K562 (cell line): Measurements from ENCODE around the gene SFI1. TPM values are rescaled to one million over a fixed set of nuclear protein-coding genes. Genes with fewer than 3 reads are reported as not detected.

Experiments
- BDP1 ChIP-seq: IDR thresholded peaks from 3 replicates; pipeline ENCODE4 v1.6.1; 2011; ENCODE audit not compliant: insufficient read length, insufficient read depth
- FOXK2 ChIP-seq, 2 experiments: fragments of 450-650 bp; IDR thresholded peaks in 1 of 2; conservative IDR thresholded peaks in 1 of 2; 2 replicates each; pipeline ENCODE4 v1.6.1; 2016; ENCODE audit warnings: low read depth in 2 of 2, mild to moderate bottlenecking in 1 of 2
- HBP1 ChIP-seq: fragments of 450-650 bp; formaldehyde crosslinking; IDR thresholded peaks from 2 replicates; pipeline ENCODE4 v1.4.0; 2022; ENCODE audit warnings: missing genetic modification characterization
- HCFC1 ChIP-seq: IDR thresholded peaks from 2 replicates; pipeline ENCODE4 v1.6.1; 2012; ENCODE audit warnings: low read depth, low read length, improper control_type of control experiment
- HINFP ChIP-seq: fragments of 450-650 bp; conservative IDR thresholded peaks from 2 replicates; pipeline ENCODE4 v1.6.1; 2016; ENCODE audit warnings: missing genetic modification characterization, low read depth, mild to moderate bottlenecking, control low read depth, missing compliant biosample characterization
- HMG20A ChIP-seq: fragments of 450-650 bp; formaldehyde crosslinking; conservative IDR thresholded peaks from 2 replicates; pipeline ENCODE4 v1.4.0; 2020; ENCODE audit warnings: mild to moderate bottlenecking, mixed read lengths
- HNRNPH1 ChIP-seq: fragments of 200-400 bp; formaldehyde crosslinking; optimal IDR thresholded peaks from 2 replicates; pipeline ENCODE3; 2017; ENCODE audit warnings: low read depth, mild to moderate bottlenecking, low read length, moderate library complexity
- HOXB6 ChIP-seq: fragments of 250-450 bp; sonication (Bioruptor Pico); IDR thresholded peaks from 2 replicates; pipeline ENCODE4 v1.5.1; 2022; ENCODE audit warnings: mild to moderate bottlenecking, borderline replicate concordance
- HSF4 ChIP-seq: fragments of 250-450 bp; sonication (Bioruptor Pico); IDR thresholded peaks from 2 replicates; pipeline ENCODE4 v2.1.2; 2022; ENCODE audit warnings: mild to moderate bottlenecking, moderate library complexity, borderline replicate concordance
- NONO ChIP-seq, 2 experiments: fragments of 200-400 bp in 1 of 2; fragments of 450-650 bp in 1 of 2; formaldehyde crosslinking in 1 of 2; IDR thresholded peaks; 2 replicates each; pipeline ENCODE4 v1.6.1; 2017; ENCODE audit warnings: low read depth in 2 of 2, mild to moderate bottlenecking in 2 of 2, moderate library complexity in 2 of 2, low read length in 1 of 2
- PTTG1 ChIP-seq: fragments of 450-650 bp; IDR thresholded peaks from 2 replicates; pipeline ENCODE4 v1.6.1; 2016; ENCODE audit warnings: low read depth, mild to moderate bottlenecking, missing genetic modification characterization, missing compliant biosample characterization
- PYGO2 ChIP-seq: fragments of 450-650 bp; IDR thresholded peaks from 2 replicates; pipeline ENCODE4 v1.6.1; 2016; ENCODE audit warnings: mild to moderate bottlenecking, missing genetic modification characterization, moderate library complexity, missing compliant biosample characterization
- RBM15 ChIP-seq: fragments of 200-400 bp; formaldehyde crosslinking; IDR thresholded peaks from 2 replicates; pipeline ENCODE4 v1.6.1; 2018; ENCODE audit warnings: mild to moderate bottlenecking, low read length, moderate library complexity; ENCODE audit not compliant: insufficient read depth
- SAP30 ChIP-seq: fragments of 200-600 bp; sonication (generic); IDR thresholded peaks from 2 replicates; pipeline ENCODE4 v1.6.1; 2012; ENCODE audit warnings: borderline replicate concordance, low read depth, mild to moderate bottlenecking, moderate library complexity, low read length, control low read depth, inconsistent platforms; ENCODE audit not compliant: insufficient read depth, poor library complexity, severe bottlenecking
- SMARCA5 ChIP-seq: fragments of 450-650 bp; IDR thresholded peaks from 2 replicates; pipeline ENCODE4 v1.6.1; 2016
- TAF15 ChIP-seq: fragments of 200-400 bp; formaldehyde crosslinking; IDR thresholded peaks from 2 replicates; pipeline ENCODE4 v1.6.1; 2017; ENCODE audit warnings: mild to moderate bottlenecking, low read depth, low read length, moderate library complexity
- TGIF2 ChIP-seq: sonication (generic); formaldehyde crosslinking; IDR thresholded peaks from 2 replicates; pipeline ENCODE4 v1.8.1; 2022; ENCODE audit warnings: mild to moderate bottlenecking, missing genetic modification reagents, moderate library complexity
- TOE1 ChIP-seq, 2 experiments: fragments of 450-650 bp in 1 of 2; sonication (generic) in 1 of 2; formaldehyde crosslinking in 1 of 2; IDR thresholded peaks; 2 replicates each; pipeline versions ENCODE4 v1.7.1 to v1.8.0; 2016 to 2022; ENCODE audit warnings: borderline replicate concordance in 2 of 2, mild to moderate bottlenecking in 2 of 2, antibody characterized with exemption in 1 of 2, inconsistent platforms in 1 of 2, low read depth in 1 of 2, missing genetic modification reagents in 1 of 2, moderate library complexity in 1 of 2
- YY1 ChIP-seq, 3 experiments: IDR thresholded peaks; 2 replicates each; pipeline ENCODE4 v1.6.1; 2011; ENCODE audit warnings: low read length in 2 of 3, mild to moderate bottlenecking in 2 of 3, moderate library complexity in 2 of 3, borderline replicate concordance in 1 of 3, control low read depth in 1 of 3, low read depth in 1 of 3; ENCODE audit not compliant: insufficient read depth in 3 of 3, insufficient replicate concordance in 2 of 3, control insufficient read depth in 1 of 3, insufficient read length in 1 of 3; ENCODE audit errors: extremely low read depth in 1 of 3
- ZFP91 ChIP-seq: sonication (generic); formaldehyde crosslinking; IDR thresholded peaks from 2 replicates; pipeline ENCODE4 v1.8.0; 2022; ENCODE audit warnings: mild to moderate bottlenecking, missing genetic modification reagents
- ZNF57 ChIP-seq: fragments of 450-650 bp; formaldehyde crosslinking; IDR thresholded peaks from 2 replicates; pipeline ENCODE4 v1.4.0; 2020; ENCODE audit warnings: mild to moderate bottlenecking, moderate library complexity
- polyA plus RNA-seq, 8 experiments: library from polyadenylated mRNA; depleted of rRNA in 4 of 8; stranded (reverse) in 5 of 8; unstranded in 3 of 8; fragments of >200 nt; fragmentation: Nextera tagmentation in 2 of 8; fragmentation: Illumina TruSeq in 1 of 8; extraction: Ambion mirVana in 2 of 8; extraction: Trizol in 1 of 8; gene quantifications; 2 replicates each; pipeline versions ENCODE4 v1.2.1 to v1.2.3, GENCODE V29; 2011 to 2014; ENCODE audit warnings: inconsistent platforms in 1 of 8, missing spikeins in 1 of 8
- total RNA-seq, 7 experiments: library from RNA; depleted of rRNA in 6 of 7; stranded (reverse); fragments of >200 nt in 6 of 7; fragmentation: Illumina TruSeq in 2 of 7; extraction: Trizol in 2 of 7; gene quantifications; 2 replicates each; pipeline versions ENCODE4 v1.2.1 to v1.2.3, GENCODE V29; 2011 to 2021; ENCODE audit warnings: low replicate concordance in 1 of 7

SFI1 gene
- total and polyA plus RNA-seq, 9 of the 15 experiments (the other 6 are each of a cell fraction or from before 2014, with no cell fraction given): 3.0 to 25.6 (median 14.1) TPM

GRCh38 chr22:31489632-31490495, 6.5 kb upstream of the SFI1 start, which contains the start of gene EIF4ENIF1 (continued):
- TF ChIP-seq YY1 (IDR thresholded peaks at IDR 0.05; ENCODE audit: borderline replicate concordance in 1 of 3, control insufficient read depth in 1 of 3, extremely low read depth in 1 of 3, insufficient read depth in 3 of 3, insufficient read length in 1 of 3, insufficient replicate concordance in 2 of 3, low read depth in 1 of 3, low read length in 2 of 3) (peak in 1 of 3 experiments; percentile 65), PYGO2 (tag) (no peak), HSF4 (no peak), PTTG1 (tag) (no peak), HMG20A (CRISPR knock-in tag) (no peak), TGIF2 (CRISPR knock-in tag) (no peak), ZFP91 (CRISPR knock-in tag) (no peak), HCFC1 (peak; percentile 24; the same call in 1 of the 2 replicates), BDP1 (no peak), HOXB6 (CRISPR knock-in tag) (no peak), TAF15 (no peak), NONO (IDR thresholded peaks at IDR 0.05; ENCODE audit: low read depth in 2 of 2, low read length in 1 of 2) (peak in 1 of 2 experiments; percentile 71; a peak in 1 of 4 replicates), ZNF57 (no peak), HNRNPH1 (no peak), TOE1 (IDR thresholded peaks at IDR 0.05; ENCODE audit: borderline replicate concordance) (no peak), TOE1 (CRISPR knock-in tag; IDR thresholded peaks at IDR 0.05; ENCODE audit: borderline replicate concordance, low read depth) (no peak), SMARCA5 (no peak), HINFP (tag) (no peak), FOXK2 (conservative IDR thresholded peaks at IDR 0.05 in 1 of 2, IDR thresholded peaks at IDR 0.05 in 1 of 2; ENCODE audit: low read depth in 2 of 2) (no peak), SAP30 (peak; percentile 54), HBP1 (no peak), RBM15 (no peak)
